Neural cell (in vitro differentiated cells): ENCODE results near the gene RSPRY1.

Experiments used
- CTCF ChIP-seq: fragments of 450-650 bp; IDR thresholded peaks from 2 replicates; pipeline ENCODE4 v1.5.1; 2014; ENCODE audit warnings: antibody characterized with exemption, mild to moderate bottlenecking, moderate library complexity; ENCODE audit not compliant: poor library complexity, severe bottlenecking
- RAD21 ChIP-seq: fragments of 450-650 bp; conservative IDR thresholded peaks from 2 replicates; pipeline ENCODE4 v1.6.1; 2014; ENCODE audit warnings: antibody characterized with exemption, mild to moderate bottlenecking, moderate library complexity

GRCh38 chr16:57262841-57263540, 76.9 kb downstream of the RSPRY1 start:
- TF ChIP-seq CTCF = no peak
- no peak for TF ChIP-seq RAD21
